ENCODE data around the gene TSHZ2.

TSHZ2 gene

GRCh38 chr20:53001498-53002301 is 29.5 kb downstream of the TSHZ2 start:
- H3K27ac ChIP-seq (ENCODE audit: low read depth, low read length) = no peak overlapping the region
- no peaks in the 10 kb centered on the region for H3K4me1 ChIP-seq (ENCODE audit: insufficient read depth, low read length)
- no peaks in the 10 kb centered on the region for H3K27me3 ChIP-seq (ENCODE audit: control insufficient read depth in 1 of 2, insufficient read depth in 2 of 2, low read length in 2 of 2)
- no peaks in the 10 kb centered on the region for H3K9me3 ChIP-seq (ENCODE audit: low read length)
- no peak overlapping the region for H3K4me3 ChIP-seq (ENCODE audit: low read depth in 1 of 2, low read length in 2 of 2)
- no peak overlapping the region for H3K9ac ChIP-seq (ENCODE audit: low read length)
- no peaks in the 10 kb centered on the region for H3K36me3 ChIP-seq (ENCODE audit: insufficient read depth, low read length)

- Histone ChIP-seq H3K9me3 (ENCODE audit: low read length) (no peaks in the 10 kb centered on the region), H3K36me3 (ENCODE audit: insufficient read depth, low read length) (no peaks in the 10 kb centered on the region), H3K4me1 (ENCODE audit: insufficient read depth, low read length) (no peaks in the 10 kb centered on the region), H3K27ac (ENCODE audit: low read depth, low read length) (no peak overlapping the region), H3K4me3 (ENCODE audit: low read depth in 1 of 2, low read length in 2 of 2) (no peak overlapping the region), H3K27me3 (ENCODE audit: control insufficient read depth in 1 of 2, insufficient read depth in 2 of 2, low read length in 2 of 2) (no peaks in the 10 kb centered on the region), H3K9ac (ENCODE audit: low read length) (no peak overlapping the region)
These were observed 30.6 kb downstream of the TSHZ2 start for GRCh38 chr20:53002786-53003185.

GRCh38 chr20:53003420-53004154 is 31.4 kb downstream of the TSHZ2 start:
- H3K27me3 ChIP-seq (ENCODE audit: control insufficient read depth in 1 of 2, insufficient read depth in 2 of 2, low read length in 2 of 2) = no peaks in the 10 kb centered on the region
- no peaks in the 10 kb centered on the region for H3K36me3 ChIP-seq (ENCODE audit: insufficient read depth, low read length)
- no peaks in the 10 kb centered on the region for H3K4me1 ChIP-seq (ENCODE audit: insufficient read depth, low read length)
- no peak overlapping the region for H3K27ac ChIP-seq (ENCODE audit: low read depth, low read length)
- H3K9ac ChIP-seq (ENCODE audit: low read length) = no peak overlapping the region
- H3K4me3 ChIP-seq (ENCODE audit: low read depth in 1 of 2, low read length in 2 of 2) = no peak overlapping the region
- H3K9me3 ChIP-seq (ENCODE audit: low read length) = no peaks in the 10 kb centered on the region

GRCh38 chr20:53004267-53004813 is 32.2 kb downstream of the TSHZ2 start:
- Histone ChIP-seq H3K9ac (ENCODE audit: low read length) (no peak overlapping the region), H3K4me1 (ENCODE audit: insufficient read depth, low read length) (no peaks in the 10 kb centered on the region), H3K27ac (ENCODE audit: low read depth, low read length) (no peak overlapping the region), H3K27me3 (ENCODE audit: control insufficient read depth in 1 of 2, insufficient read depth in 2 of 2, low read length in 2 of 2) (no peaks in the 10 kb centered on the region), H3K36me3 (ENCODE audit: insufficient read depth, low read length) (no peaks in the 10 kb centered on the region), H3K4me3 (ENCODE audit: low read depth in 1 of 2, low read length in 2 of 2) (no peak overlapping the region), H3K9me3 (ENCODE audit: low read length) (no peaks in the 10 kb centered on the region)

- Histone ChIP-seq H3K9me3 (ENCODE audit: low read length) (no peaks in the 10 kb centered on the region), H3K4me1 (ENCODE audit: insufficient read depth, low read length) (no peaks in the 10 kb centered on the region), H3K4me3 (ENCODE audit: low read depth in 1 of 2, low read length in 2 of 2) (no peak overlapping the region), H3K27me3 (ENCODE audit: control insufficient read depth in 1 of 2, insufficient read depth in 2 of 2, low read length in 2 of 2) (no peaks in the 10 kb centered on the region), H3K36me3 (ENCODE audit: insufficient read depth, low read length) (no peaks in the 10 kb centered on the region), H3K9ac (ENCODE audit: low read length) (no peak overlapping the region), H3K27ac (ENCODE audit: low read depth, low read length) (no peak overlapping the region)
These were observed 38.0 kb downstream of the TSHZ2 start for GRCh38 chr20:53009979-53010735.

GRCh38 chr20:53011640-53012039 is 39.5 kb downstream of the TSHZ2 start:
- no peaks in the 10 kb centered on the region for H3K36me3 ChIP-seq (ENCODE audit: insufficient read depth, low read length)
- H3K27ac ChIP-seq (ENCODE audit: low read depth, low read length) = no peak overlapping the region
- H3K9me3 ChIP-seq (ENCODE audit: low read length) = no peaks in the 10 kb centered on the region
- no peak overlapping the region for H3K4me3 ChIP-seq (ENCODE audit: low read depth in 1 of 2, low read length in 2 of 2)
- no peaks in the 10 kb centered on the region for H3K4me1 ChIP-seq (ENCODE audit: insufficient read depth, low read length)
- no peaks in the 10 kb centered on the region for H3K27me3 ChIP-seq (ENCODE audit: control insufficient read depth in 1 of 2, insufficient read depth in 2 of 2, low read length in 2 of 2)
- no peak overlapping the region for H3K9ac ChIP-seq (ENCODE audit: low read length)

- H3K27ac ChIP-seq (ENCODE audit: low read depth, low read length) = no peak overlapping the region
- no peaks in the 10 kb centered on the region for H3K27me3 ChIP-seq (ENCODE audit: control insufficient read depth in 1 of 2, insufficient read depth in 2 of 2, low read length in 2 of 2)
- no peaks in the 10 kb centered on the region for H3K36me3 ChIP-seq (ENCODE audit: insufficient read depth, low read length)
- no peaks in the 10 kb centered on the region for H3K9me3 ChIP-seq (ENCODE audit: low read length)
- H3K4me3 ChIP-seq (ENCODE audit: low read depth in 1 of 2, low read length in 2 of 2) = no peak overlapping the region
- H3K4me1 ChIP-seq (ENCODE audit: insufficient read depth, low read length) = no peaks in the 10 kb centered on the region
- no peak overlapping the region for H3K9ac ChIP-seq (ENCODE audit: low read length)
These were observed 41.0 kb downstream of the TSHZ2 start for GRCh38 chr20:53013183-53013582.

- H3K36me3 ChIP-seq (ENCODE audit: insufficient read depth, low read length) = no peaks in the 10 kb centered on the region
- no peaks in the 10 kb centered on the region for H3K9me3 ChIP-seq (ENCODE audit: low read length)
- peaks cover 6% of the 10 kb centered on the region for H3K4me1 ChIP-seq (ENCODE audit: insufficient read depth, low read length)
- H3K4me3 ChIP-seq (ENCODE audit: low read depth in 1 of 2, low read length in 2 of 2) = no peak overlapping the region
- no peak overlapping the region for H3K9ac ChIP-seq (ENCODE audit: low read length)
- no peaks in the 10 kb centered on the region for H3K27me3 ChIP-seq (ENCODE audit: control insufficient read depth in 1 of 2, insufficient read depth in 2 of 2, low read length in 2 of 2)
- H3K27ac ChIP-seq (ENCODE audit: low read depth, low read length) = no peak overlapping the region
These were observed 41.7 kb downstream of the TSHZ2 start for GRCh38 chr20:53013847-53014246.

- Histone ChIP-seq H3K36me3 (ENCODE audit: insufficient read depth, low read length) (no peaks in the 10 kb centered on the region), H3K9me3 (ENCODE audit: low read length) (no peaks in the 10 kb centered on the region)
These were observed 43.9 kb downstream of the TSHZ2 start for GRCh38 chr20:53016071-53016470.

GRCh38 chr20:53016534-53017042 is 44.4 kb downstream of the TSHZ2 start:
- Histone ChIP-seq H3K4me1 (ENCODE audit: insufficient read depth, low read length) (peaks cover 8% of the 10 kb centered on the region), H3K27ac (ENCODE audit: low read depth, low read length) (no peak overlapping the region), H3K9ac (ENCODE audit: low read length) (no peak overlapping the region), H3K27me3 (ENCODE audit: control insufficient read depth in 1 of 2, insufficient read depth in 2 of 2, low read length in 2 of 2) (no peaks in the 10 kb centered on the region), H3K9me3 (ENCODE audit: low read length) (no peaks in the 10 kb centered on the region), H3K4me3 (ENCODE audit: low read depth in 1 of 2, low read length in 2 of 2) (no peak overlapping the region), H3K36me3 (ENCODE audit: insufficient read depth, low read length) (no peaks in the 10 kb centered on the region)

More at GRCh38 chr20:53016071-53016470, 43.9 kb downstream of the TSHZ2 start:
- Histone ChIP-seq H3K27ac (ENCODE audit: low read depth, low read length) (no peak overlapping the region), H3K4me1 (ENCODE audit: insufficient read depth, low read length) (peaks cover 8% of the 10 kb centered on the region), H3K4me3 (ENCODE audit: low read depth in 1 of 2, low read length in 2 of 2) (no peak overlapping the region), H3K27me3 (ENCODE audit: control insufficient read depth in 1 of 2, insufficient read depth in 2 of 2, low read length in 2 of 2) (no peaks in the 10 kb centered on the region), H3K9ac (ENCODE audit: low read length) (no peak overlapping the region)

- Histone ChIP-seq H3K4me3 (ENCODE audit: low read depth in 1 of 2, low read length in 2 of 2) (no peak overlapping the region), H3K4me1 (ENCODE audit: insufficient read depth, low read length) (peaks cover 8% of the 10 kb centered on the region)
These were observed 45.0 kb downstream of the TSHZ2 start for GRCh38 chr20:53017206-53017605.

More at GRCh38 chr20:53017206-53017605, 45.0 kb downstream of the TSHZ2 start:
- Histone ChIP-seq H3K36me3 (ENCODE audit: insufficient read depth, low read length) (no peaks in the 10 kb centered on the region), H3K27ac (ENCODE audit: low read depth, low read length) (no peak overlapping the region), H3K9ac (ENCODE audit: low read length) (no peak overlapping the region), H3K27me3 (ENCODE audit: control insufficient read depth in 1 of 2, insufficient read depth in 2 of 2, low read length in 2 of 2) (no peaks in the 10 kb centered on the region), H3K9me3 (ENCODE audit: low read length) (no peaks in the 10 kb centered on the region)

Measured in muscle layer of colon (tissue), 2 donors.